HG03439 (cell line): Measurements from ENCODE around the gene GPNMB.

Experiments
- ATAC-seq: cut with Tn5 transposase; IDR thresholded peaks from one replicate; pipeline ENCODE4 v1.9.1; 2021; ENCODE audit warnings: mild to moderate bottlenecking, moderate library complexity; ENCODE audit not compliant: unreplicated experiment

The GPNMB gene

DNA sequence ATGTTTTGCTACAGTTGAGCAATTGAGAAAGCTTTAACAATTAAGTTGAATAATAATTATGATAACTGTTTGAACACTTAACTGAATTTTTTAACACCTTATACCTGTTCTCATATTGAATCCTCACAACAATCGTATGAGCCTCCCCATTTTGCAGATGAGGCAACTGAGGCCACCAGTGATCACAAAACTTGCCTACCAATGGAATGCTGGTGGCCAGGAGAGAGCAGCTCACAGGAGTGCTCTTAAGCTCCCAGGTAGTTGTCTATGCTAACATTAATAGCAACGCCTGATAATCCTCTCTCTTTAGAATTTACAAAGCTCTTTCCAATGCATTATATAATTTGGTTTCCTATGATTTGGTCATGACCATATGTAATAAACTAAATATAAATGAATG is 21.6 kb downstream of the GPNMB start:
- no peak for ATAC-seq

DNA sequence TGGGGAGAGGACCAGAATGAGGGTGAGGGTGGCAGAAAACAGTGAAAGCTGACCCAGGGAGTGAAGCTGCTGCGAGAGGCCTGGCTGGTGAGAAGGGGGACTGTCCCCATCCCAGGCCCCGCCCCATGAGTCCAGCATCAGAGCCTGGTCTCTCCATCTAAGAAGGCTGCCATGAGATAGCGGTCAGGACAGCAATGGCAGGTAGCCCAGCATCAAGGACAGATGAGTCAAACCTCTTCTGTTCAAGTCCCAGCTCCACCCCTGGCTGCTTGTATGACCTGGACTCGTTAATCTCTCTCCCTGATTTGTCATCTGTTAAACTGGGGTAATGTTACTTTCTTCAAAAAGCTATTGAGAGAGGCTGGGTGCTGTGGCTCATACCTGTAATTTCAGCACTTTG is 22.2 kb downstream of the GPNMB start:
- no peak for ATAC-seq

DNA sequence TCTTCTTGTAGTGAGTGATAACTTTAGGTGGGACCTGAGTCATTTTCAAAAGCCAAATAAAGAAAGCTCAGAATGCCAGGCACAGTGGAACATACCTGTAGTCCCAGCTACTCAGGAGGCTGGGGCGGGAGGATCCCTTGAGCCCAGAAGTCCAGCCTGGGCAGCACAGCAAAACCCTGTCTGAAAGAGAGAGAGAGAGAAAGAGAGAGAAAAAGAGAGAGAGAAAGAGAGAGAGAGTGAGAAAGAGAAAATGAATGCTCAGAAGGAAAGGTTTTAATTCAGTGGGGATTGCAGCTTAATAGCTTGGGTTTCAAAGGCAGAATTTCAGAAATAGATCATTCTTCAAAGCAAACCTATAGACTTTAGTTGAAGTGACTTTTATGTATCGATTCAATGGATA is 25.7 kb downstream of the GPNMB start:
- ATAC-seq = no peak

DNA sequence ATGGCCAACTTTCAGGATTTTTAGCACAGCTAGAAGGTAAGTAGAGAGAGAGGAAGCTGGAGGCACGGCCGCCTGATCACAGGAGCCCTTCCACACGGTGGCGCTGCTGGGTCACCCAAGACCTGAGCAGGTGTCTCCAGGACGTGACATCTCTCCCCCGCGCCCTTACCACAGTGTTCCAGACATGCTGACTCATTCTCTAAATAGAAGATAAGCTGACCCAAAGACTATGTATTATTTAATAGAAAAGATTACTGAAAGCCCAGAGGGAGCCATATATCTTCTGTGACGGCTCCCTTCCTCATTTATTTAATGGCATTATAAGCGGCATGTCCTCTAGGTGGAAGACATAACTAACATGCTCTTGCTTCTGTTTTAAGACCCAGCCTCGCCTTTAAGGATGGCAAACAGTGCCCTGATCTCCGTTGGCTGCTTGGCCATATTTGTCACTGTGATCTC is 26.6 kb downstream of the GPNMB start:
- ATAC-seq = peak; percentile 95

DNA sequence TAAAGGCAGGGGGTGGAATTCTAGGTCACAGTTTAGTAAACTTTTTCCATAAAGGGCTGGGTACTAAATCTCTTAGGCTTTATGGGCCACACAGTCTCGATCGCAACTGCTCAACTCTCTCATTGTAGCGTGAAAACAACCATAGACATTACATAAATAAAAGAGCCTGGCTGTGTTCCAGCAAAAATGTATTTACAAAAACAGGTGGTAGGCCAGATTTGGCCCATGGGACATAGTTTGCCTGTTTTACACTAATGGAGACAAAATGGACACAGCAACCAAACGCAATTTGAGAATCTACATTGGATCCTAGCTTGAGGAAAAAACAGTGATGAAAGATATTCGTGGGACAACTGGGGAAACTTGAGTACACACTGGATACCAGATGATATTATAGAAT is 29.3 kb downstream of the GPNMB start:
- ATAC-seq = no peak

DNA sequence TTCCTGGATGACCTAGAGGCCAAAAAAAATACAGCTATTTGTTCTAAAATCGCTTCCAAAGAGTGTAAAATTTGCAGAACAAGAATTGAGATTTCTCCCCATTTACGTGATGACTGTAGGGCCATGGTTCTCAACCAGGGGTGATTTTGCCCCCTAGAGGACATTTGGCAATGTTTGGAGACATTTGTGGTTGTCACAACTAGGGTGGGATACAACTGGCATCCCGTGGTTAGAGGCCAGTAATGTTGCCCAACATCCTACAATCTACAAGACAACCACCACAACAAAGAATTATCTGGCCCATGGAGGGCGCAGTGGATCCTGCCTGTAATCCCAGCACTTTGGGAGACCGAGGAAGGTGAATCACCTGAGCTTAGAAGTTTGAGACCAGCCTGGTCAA is 29.8 kb downstream of the GPNMB start:
- ATAC-seq = no peak

DNA sequence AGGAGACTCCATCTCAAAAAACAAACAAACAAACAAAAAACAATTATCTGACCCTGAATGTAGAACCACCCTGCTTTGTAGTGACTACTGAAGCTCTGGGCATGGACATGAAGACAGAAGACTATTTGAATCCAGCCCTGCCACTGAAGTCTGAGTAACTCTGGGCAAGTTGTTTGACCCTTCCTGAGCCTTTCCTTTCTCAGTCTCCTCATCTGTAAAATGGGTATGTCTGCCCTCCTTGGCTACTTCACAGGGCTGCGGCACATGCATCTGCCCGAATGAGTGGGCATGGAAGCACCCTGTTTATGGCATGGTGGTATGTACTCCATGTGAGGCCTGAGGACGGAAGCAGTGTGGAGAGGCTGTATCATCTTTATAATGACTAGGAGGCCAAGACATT is 30.4 kb downstream of the GPNMB start:
- no peak for ATAC-seq

DNA sequence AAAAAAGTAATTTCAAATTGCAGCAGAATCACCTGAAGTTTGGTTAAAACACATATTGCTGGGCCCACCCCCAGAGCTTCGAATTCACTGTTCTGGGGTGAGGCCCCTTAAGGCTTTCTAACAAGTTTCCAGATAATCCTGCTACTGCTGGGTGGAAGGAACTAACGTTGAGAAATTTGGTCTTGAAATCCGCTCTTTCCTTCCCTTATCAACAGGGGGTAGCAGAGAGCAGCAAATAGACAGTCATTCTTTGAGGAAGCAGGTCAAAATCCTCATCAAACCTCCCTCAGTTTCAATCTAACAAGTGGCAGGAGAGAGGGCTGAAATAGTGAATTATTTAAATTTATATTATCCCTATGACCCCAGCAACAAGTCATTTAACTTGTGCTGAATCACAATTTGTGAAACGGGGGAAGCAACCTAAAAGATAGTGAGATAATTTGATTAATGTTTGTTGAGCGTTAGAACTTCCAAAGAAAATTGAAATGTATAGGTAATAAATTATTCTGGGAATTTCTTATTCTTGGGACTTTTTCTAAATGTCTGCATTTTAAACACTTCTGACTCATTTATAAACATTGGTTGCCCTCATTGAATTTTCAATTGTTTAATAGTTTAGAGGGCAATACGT is 30.9 kb downstream of the GPNMB start:
- ATAC-seq = no peak

DNA sequence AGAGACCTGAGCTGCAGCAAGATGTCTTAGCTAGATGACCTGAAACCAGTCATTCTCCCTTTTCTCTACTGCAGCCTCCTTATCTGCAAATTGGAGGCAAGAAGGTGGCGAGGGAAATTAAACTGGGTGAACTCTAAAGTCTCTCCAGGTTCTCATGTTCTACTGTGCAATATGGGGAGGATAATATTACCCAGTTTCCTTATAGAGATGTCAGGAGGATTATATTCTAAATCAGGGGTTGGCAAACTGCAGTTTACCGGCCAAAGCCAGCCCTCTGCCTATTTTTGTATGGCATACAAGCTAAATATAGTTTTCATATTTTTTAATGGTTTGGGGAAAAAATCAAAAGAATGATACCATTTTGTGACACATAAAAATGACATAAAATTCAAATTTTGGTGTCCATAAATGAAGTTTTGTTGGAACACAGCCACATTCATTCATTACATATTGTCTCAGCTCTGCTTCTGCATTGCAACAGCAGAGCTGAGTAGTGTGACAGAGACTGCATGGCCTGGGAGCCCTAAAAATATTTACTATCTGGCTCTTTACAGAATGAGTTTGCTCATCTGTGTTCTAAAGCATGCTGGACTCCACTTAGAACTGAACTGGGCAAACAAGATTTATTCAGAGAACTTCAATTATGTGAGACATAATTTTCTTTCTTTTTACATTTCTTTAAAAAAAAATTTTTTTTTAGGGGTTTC is 33.4 kb downstream of the GPNMB start:
- no peak for ATAC-seq

DNA sequence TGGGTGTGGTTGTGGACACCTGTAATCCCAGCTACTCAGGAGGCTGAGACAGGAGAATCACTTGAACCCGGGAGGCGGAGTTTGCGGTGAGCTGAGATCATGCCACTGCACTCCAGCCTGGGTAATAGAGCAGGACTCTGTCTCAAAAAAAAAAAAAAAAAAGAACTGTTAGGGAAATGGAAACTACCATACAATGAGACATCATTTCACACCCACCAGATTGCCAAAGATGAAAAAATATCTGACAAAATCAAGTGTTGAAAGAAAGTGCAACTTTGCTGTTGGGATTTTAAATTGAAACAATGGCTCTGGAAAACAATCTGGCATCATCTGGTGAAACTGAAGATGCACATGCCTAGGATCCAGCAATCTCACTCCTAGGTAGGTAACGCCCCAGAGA is 36.5 kb downstream of the GPNMB start:
- no peak for ATAC-seq

DNA sequence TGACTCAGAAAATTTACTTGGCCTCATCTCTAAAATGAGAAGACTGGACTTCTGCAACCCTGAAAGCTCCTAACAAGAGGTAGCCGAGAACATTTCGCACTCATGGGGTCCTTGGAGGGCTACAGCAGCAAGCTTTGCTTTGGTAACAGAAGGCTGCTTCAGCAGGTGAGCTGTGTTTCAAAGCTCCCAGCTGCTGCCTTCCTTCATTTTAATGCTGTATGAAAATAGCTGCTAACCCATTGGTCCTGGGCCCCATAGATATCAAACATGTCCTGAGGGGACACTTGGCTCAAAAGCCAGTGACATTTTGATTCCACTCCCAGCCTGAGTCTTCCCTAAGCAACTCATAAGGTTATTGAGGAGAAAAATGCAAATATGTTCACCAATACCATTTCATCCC is 38.3 kb downstream of the GPNMB start:
- no peak for ATAC-seq

DNA sequence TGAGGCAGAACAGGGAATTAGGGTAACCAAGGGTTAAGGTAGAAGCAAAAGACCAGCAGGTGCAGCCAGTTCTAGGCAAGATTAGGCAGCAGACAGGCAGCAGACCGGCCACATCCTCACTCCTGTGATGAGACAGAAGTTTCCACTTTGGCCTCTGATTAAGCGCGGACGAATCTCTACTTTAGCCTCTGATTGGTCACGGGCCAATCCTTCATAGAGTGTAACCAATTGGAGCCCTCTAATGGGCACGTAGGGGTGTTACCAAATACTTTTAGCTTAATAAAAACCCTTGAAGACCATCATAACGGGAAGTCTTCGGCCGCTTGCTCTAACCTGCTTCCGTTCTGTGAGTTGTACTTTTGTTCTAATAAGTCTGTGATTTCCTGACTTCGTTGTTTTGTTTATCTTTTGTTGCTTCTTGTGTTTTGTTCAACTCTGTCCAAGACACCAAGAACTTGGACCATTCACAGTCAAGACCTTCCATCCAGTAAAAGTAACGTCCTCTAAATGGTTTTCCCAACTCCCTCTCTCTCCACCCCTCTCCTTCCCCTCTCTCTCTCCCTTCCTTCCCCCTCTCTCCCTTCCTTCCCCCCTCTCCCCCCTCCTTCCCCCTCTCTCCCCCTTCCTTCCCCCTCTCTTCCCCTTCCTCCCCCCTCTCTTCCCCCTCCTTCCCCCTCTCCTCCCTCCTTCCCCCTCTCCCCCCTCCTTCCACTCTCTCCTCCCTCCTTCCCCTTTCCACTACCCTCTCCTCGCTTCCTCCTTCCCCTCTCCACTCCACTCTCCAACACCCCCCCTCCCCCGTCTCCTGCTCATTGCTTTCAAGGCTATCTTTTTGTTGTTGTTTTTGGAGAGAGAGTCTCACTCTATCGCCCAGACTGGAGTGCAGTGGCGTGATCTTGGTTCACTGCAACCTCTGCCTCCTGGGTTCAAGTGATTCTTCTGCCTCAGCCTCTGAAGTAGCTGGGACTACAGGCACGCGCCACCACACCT is 39.4 kb downstream of the GPNMB start:
- no peak for ATAC-seq

DNA sequence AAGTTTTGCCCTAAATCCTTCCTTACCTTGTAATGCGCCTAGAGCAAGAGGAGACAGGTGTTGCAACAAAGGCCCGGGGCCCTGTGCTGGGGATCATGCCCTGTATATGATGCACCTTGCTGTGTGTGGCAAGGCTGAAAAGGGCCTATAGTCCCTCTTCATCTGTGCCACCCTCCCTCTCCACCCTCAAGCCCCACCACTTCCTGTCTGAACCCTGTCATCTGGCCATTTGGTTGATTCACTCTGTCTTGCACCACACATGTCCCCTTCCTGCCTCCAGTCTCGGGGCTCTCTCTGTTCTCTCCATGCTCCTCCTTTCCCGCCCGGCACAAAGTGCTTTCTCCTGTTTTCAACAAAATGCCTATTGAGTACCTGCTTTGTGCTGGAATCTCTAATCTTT is 41.0 kb downstream of the GPNMB start:
- ATAC-seq = no peak

DNA sequence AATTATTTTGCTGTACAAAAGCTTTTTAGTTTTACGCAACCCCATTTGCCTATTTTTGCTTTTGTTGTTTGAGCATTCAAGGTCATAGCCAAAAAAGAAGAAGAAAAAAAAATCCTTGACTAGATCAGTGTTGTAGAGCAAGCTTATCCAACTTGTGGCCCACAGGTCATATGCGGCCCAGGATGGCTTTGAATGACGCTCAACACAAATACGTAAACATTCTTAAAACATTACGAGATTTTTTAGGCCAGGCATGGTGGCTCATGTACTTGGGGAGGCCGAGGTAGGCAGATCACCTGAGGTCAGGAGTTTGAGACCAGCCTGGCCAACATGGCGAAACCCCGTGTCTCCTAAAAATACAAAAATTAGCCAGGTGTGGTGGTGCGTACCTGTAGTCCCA is 44.4 kb downstream of the GPNMB start:
- ATAC-seq = no peak

DNA sequence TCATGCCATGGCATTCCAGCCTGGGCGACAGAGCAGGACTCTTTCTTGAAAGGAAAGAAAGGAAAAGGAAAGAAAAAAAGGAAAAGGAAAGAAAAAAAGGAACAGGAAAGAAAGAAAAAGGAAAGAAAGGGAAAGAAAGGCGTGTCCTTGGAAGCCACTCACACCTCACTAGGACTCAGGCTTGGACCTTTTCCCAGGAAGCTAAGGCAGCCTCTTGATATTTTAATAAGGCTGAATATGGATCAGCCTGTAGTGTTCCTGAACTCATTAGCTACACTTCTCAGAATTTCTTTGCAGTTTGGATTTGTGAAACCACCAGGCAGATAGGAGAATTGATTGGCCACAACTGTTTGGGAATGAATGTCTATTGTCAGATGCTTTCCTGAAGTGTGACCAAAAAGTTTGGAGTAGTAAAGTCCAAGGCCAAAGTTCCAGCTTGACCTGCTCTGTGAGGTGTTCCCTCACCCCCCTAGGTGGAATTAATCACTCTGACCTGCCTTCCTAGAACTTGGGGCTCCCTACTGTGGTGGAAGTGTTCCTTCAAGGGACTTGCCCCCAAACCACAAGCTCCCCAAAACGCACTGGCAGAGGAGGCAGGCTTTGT is 45.5 kb downstream of the GPNMB start:
- ATAC-seq = no peak

DNA sequence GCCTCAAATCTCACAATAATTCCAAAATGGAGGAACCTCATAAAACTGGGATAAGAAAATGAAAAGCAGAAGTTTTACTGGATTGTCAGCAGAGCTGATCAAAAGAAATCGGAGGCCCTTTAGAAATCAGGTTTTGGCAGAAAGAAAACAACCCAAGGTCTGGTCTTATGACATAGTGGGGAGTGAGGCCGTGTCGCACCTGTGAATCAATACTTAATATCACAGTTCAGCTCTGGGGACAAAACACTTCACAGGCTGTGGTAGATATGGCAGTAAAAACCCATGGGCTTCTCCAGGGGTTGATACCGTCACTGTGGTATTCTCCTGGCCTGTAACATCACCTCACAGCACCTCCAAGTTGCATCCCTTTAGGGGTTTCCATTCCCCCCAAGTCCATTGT is 46.0 kb downstream of the GPNMB start:
- ATAC-seq = no peak

DNA sequence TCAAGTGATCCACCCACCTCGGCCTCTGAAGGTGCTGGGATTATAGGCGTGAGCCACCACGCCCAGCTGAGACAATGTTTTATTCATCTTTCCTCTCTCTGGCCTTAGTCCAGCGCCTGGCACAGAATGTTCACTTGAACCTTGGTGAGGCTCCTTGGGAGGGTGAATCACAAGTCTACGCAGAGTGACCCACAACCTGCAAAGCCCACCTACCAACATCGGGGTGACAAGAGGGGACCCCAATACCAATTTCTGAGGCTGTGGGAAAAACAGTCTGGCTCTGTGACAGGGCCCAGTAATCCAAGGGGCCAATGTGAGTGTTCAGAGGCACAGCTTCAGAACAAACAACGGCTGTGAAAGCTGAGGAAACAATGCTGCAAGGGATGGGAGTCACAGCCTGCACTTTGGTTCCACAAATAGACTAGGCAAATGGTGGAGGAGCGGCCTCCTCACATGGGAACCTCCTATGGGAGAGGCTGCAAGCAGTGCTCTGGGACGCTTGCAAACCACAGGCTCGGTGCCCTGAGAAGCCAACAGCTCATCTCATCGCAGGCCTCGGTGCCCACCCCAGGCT is 47.0 kb downstream of the GPNMB start:
- no peak for ATAC-seq

DNA sequence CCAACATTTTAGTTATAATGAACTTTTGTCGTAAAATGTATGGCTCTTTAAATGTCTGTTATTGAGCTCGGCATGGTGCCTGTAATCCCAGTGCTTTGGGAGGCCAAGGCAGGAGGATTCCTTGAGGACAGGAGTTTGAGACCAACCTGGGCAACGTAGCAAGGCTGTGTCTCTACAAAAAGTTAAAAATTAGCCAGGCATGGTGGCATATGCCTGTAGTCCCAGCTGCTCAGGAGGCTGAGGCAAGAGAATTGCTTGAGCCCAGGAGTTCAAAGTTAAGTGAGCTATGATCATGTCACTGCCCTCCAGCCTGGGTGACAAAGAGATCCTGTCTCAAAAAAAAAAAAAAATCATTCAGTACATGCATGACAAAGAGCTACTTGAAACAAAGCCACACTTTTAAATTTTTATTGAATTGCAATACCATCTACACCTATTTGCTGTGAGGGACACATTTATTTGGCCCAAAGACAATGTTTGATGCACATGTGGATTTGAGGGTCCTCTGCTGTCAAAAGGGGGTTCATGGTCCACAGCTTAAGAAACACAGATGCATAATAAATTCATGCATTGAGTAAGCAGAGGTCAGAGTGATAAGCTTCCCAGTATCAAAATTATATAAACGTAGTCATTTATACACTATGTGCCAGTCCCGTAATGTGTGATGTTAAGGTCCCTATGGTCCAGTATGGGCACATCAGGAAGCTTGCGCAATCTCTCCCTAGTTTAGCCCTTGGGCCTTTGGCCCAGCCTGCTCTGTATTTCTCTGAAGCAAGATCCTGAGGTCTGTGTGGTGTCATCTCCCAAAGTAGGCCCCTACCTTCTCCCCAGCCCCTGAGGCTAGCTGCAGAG is 48.2 kb downstream of the GPNMB start:
- no peak for ATAC-seq

DNA sequence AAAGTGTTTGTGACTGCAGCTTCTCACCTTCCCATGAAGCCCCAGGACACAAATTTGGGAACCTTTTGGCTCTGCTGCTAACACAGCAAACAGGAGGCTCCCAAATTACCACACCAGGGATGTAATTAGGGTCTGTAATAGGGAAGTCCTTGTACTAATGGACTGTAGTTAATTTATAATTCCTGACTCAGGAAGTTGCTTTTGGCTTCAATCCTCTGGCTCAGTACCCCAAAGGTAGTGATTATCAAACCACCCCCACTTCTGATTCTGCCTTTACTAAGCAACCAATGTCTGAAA is 48.8 kb downstream of the GPNMB start:
- no peak for ATAC-seq
